ENCODE results near the gene CAST.

The CAST gene

DNA sequence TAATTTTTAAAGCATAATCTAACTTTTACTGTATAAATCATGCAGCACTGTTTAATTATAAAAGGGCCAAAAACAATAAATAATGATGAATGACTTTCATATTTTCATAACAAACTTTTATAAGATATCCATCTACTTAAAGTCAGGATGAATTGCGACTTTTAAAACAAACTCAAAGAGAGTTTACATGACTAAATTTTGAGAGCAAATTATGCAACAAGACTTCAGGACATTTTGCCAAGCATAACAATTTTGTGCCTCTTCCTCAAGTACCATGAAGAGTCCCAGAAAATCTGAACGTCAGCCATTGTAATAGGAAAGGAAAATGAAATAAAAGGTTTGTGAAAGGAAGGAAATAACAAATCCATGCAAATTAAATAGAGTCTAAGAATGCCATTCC is 121.2 kb downstream of the CAST start:
- H3K9me2 ChIP-seq (ENCODE audit: low read depth, low read length), result no peaks in the 10 kb centered on the region
- no peaks in the 10 kb centered on the region for H4K20me1 ChIP-seq (ENCODE audit: insufficient read depth, low read length)
- no peaks in the 10 kb centered on the region for H3K9me3 ChIP-seq (ENCODE audit: low read length)
- H3K4me3 ChIP-seq (ENCODE audit: low read depth, low read length, poor library complexity, severe bottlenecking), result no peak overlapping the region
- no peak overlapping the region for H3K4me2 ChIP-seq (ENCODE audit: low read length)
- no peaks in the 10 kb centered on the region for H3K27me3 ChIP-seq (ENCODE audit: insufficient read depth, low read length)
- no peak overlapping the region for H2AFZ ChIP-seq (ENCODE audit: low read length)
- no peaks in the 10 kb centered on the region for H3K4me1 ChIP-seq (ENCODE audit: insufficient read depth, low read length, severe bottlenecking)
- TF ChIP-seq, protein P1, sequence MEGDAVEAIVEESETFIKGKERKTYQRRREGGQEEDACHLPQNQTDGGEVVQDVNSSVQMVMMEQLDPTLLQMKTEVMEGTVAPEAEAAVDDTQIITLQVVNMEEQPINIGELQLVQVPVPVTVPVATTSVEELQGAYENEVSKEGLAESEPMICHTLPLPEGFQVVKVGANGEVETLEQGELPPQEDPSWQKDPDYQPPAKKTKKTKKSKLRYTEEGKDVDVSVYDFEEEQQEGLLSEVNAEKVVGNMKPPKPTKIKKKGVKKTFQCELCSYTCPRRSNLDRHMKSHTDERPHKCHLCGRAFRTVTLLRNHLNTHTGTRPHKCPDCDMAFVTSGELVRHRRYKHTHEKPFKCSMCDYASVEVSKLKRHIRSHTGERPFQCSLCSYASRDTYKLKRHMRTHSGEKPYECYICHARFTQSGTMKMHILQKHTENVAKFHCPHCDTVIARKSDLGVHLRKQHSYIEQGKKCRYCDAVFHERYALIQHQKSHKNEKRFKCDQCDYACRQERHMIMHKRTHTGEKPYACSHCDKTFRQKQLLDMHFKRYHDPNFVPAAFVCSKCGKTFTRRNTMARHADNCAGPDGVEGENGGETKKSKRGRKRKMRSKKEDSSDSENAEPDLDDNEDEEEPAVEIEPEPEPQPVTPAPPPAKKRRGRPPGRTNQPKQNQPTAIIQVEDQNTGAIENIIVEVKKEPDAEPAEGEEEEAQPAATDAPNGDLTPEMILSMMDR (IDR thresholded peaks at IDR 0.05; ENCODE audit: low read length), result no peak
- TF ChIP-seq EZH2 (IDR thresholded peaks at IDR 0.05; ENCODE audit: borderline replicate concordance, low read length), result no peak
- H3K9ac ChIP-seq (ENCODE audit: low read length), result no peak overlapping the region
- H3K27ac ChIP-seq (ENCODE audit: low read depth, low read length, poor library complexity, severe bottlenecking), result no peak overlapping the region
- peaks cover 90% of the 10 kb centered on the region for H3K36me3 ChIP-seq (ENCODE audit: insufficient read depth, low read length)
- no peaks in the 10 kb centered on the region for H3K79me2 ChIP-seq (ENCODE audit: insufficient read depth, low read length)
- no peaks in the 10 kb centered on the region for H3F3A ChIP-seq (ENCODE audit: insufficient read depth, low read length)

DNA sequence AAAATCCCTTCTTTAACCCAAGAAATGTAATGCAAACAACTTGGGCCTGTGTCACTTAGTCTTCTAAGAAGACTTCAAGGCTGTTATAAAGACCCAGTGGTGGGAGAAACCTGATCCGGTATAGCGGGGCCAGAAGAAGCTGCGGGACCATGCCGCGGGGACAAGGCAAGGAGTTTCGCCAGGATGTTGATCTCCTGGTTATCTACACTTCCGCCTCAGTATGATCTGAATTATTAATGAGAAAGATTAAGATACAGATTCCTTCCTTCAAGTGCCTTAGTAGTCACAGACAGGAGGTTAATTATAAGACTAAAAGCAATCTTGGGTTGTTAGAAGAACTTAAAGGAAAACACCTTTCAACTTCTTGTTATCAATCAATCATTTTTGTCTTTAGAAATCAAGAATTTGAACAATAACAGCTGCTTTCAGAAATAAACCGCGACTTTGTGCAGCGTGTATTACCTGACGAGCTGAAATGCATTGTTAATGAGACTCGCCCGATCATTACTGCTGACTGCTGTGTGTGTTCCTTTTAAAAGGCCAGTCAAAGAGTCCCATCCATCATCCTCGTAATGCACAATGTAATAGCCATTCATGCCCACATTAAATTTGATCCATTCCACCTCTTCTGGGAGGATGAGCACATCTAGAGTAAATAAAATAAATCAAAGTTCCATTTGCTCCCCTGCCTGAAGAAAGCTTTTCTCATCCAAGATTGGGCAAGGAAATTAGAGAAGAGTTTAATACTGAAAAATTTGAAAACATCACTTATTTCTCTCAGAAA is 123.3 kb downstream of the CAST start:
- Histone ChIP-seq H3K4me1 (ENCODE audit: insufficient read depth, low read length, severe bottlenecking) (no peaks in the 10 kb centered on the region), H3K79me2 (ENCODE audit: insufficient read depth, low read length) (no peaks in the 10 kb centered on the region), H3K9me2 (ENCODE audit: low read depth, low read length) (no peaks in the 10 kb centered on the region), H3K27ac (ENCODE audit: low read depth, low read length, poor library complexity, severe bottlenecking) (no peak overlapping the region), H3K4me2 (ENCODE audit: low read length) (no peak overlapping the region), H4K20me1 (ENCODE audit: insufficient read depth, low read length) (no peaks in the 10 kb centered on the region), H3K9ac (ENCODE audit: low read length) (no peak overlapping the region), H2AFZ (ENCODE audit: low read length) (no peak overlapping the region), H3K4me3 (ENCODE audit: low read depth, low read length, poor library complexity, severe bottlenecking) (no peak overlapping the region), H3K27me3 (ENCODE audit: insufficient read depth, low read length) (no peaks in the 10 kb centered on the region), H3K36me3 (ENCODE audit: insufficient read depth, low read length) (peaks cover 90% of the 10 kb centered on the region), H3F3A (ENCODE audit: insufficient read depth, low read length) (no peaks in the 10 kb centered on the region), H3K9me3 (ENCODE audit: low read length) (no peaks in the 10 kb centered on the region)
- TF ChIP-seq, protein P1 (IDR thresholded peaks at IDR 0.05; ENCODE audit: low read length), result no peak
- TF ChIP-seq EZH2 (IDR thresholded peaks at IDR 0.05; ENCODE audit: borderline replicate concordance, low read length), result no peak

DNA sequence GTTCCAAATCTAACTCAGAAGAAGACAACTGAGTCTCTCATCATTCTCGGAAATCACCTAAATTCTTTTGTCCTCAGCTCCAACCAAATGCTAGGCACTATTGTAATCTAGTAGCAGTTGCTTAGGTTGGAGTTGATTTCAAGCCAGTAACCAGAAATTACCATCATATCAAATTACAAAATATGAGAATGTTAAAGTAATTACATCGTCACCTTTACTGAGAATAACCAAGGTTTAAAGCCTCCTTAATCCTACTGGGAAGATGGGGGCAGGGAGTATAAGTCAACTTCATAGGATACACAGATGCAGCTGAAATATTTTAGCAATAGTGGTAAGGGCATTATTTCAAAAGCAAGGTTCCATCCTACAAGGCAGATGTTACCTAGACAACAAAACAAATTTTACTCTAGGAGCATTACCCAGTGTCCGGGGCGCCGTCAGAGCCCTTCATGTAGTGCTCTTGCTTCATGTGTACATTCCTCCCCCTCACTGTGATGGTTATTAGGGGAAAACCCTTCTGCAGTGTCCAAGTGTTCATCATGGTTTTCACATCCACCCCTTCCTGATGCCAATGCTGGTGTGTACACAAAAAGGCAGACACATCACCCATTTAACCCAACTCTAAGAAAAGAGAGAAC is 126.1 kb downstream of the CAST start:
- H3F3A ChIP-seq (ENCODE audit: insufficient read depth, low read length), result no peaks in the 10 kb centered on the region
- no peak for TF ChIP-seq EZH2 (IDR thresholded peaks at IDR 0.05; ENCODE audit: borderline replicate concordance, low read length)
- TF ChIP-seq, protein P1 (IDR thresholded peaks at IDR 0.05; ENCODE audit: low read length), result no peak
- H3K79me2 ChIP-seq (ENCODE audit: insufficient read depth, low read length), result no peaks in the 10 kb centered on the region
- H3K9ac ChIP-seq (ENCODE audit: low read length), result no peak overlapping the region
- H2AFZ ChIP-seq (ENCODE audit: low read length), result no peak overlapping the region
- no peaks in the 10 kb centered on the region for H4K20me1 ChIP-seq (ENCODE audit: insufficient read depth, low read length)
- no peak overlapping the region for H3K27ac ChIP-seq (ENCODE audit: low read depth, low read length, poor library complexity, severe bottlenecking)
- peaks cover 89% of the 10 kb centered on the region for H3K36me3 ChIP-seq (ENCODE audit: insufficient read depth, low read length)
- H3K4me2 ChIP-seq (ENCODE audit: low read length), result no peak overlapping the region
- no peaks in the 10 kb centered on the region for H3K9me3 ChIP-seq (ENCODE audit: low read length)
- no peaks in the 10 kb centered on the region for H3K4me1 ChIP-seq (ENCODE audit: insufficient read depth, low read length, severe bottlenecking)
- no peaks in the 10 kb centered on the region for H3K9me2 ChIP-seq (ENCODE audit: low read depth, low read length)
- no peak overlapping the region for H3K4me3 ChIP-seq (ENCODE audit: low read depth, low read length, poor library complexity, severe bottlenecking)
- no peaks in the 10 kb centered on the region for H3K27me3 ChIP-seq (ENCODE audit: insufficient read depth, low read length)

All from OCI-LY1 (cell line).